ENCODE measurements around the gene MGLL. TPM values are rescaled to one million over a fixed set of nuclear protein-coding genes. Genes with fewer than 3 reads are reported as not detected.

Gene MGLL
- total and polyA plus RNA-seq, 9 of the 15 experiments (the other 6 are each of a cell fraction or from before 2014, with no cell fraction given) = 0.12 to 0.32 (median 0.18) TPM; not detected in 6

GRCh38 chr3:127720985-127721935, 101.1 kb downstream of the MGLL start:
- no peaks in the 10 kb centered on the region for H3K9me3 ChIP-seq (replicated peaks; ENCODE audit: control insufficient read depth, insufficient read depth, low read depth, low read length)
- H3K27ac ChIP-seq (ENCODE audit: extremely low read depth, low read depth, low read length) = no peak overlapping the region
- H4K20me1 ChIP-seq (replicated peaks; ENCODE audit: control insufficient read depth, insufficient read depth, low read length) = no peaks in the 10 kb centered on the region
- in situ Hi-C loops (cut with MboI) = no loop called here
- FAIRE-seq (no peak), DNase-seq (ENCODE audit: extremely low read depth in 1 of 4, low spot score in 3 of 4) (no peak), ATAC-seq (no peak)
- CTCF ChIA-PET (ENCODE audit: low intra/inter-chr PET ratio) = no interaction called here
- no peak overlapping the region for H2AFZ ChIP-seq (ENCODE audit: low read depth, low read length)
- no peaks in the 10 kb centered on the region for H3K9me1 ChIP-seq (ENCODE audit: control insufficient read depth, insufficient read depth, low read length)
- 19% methylated on average over 16 of the region's 17 CpGs for WGBS (ENCODE audit: insufficient coverage, low coverage, missing lambda C conversion rate)
- intact Hi-C loops (cut with micrococcal nuclease) = no loop called here
- no peak overlapping the region for H3K9ac ChIP-seq (ENCODE audit: insufficient read depth in 1 of 2, low read depth in 2 of 2, low read length in 2 of 2)
- POLR2A ChIA-PET = interaction anchor here (0.6 to 0.8 kb wide), 2 partner anchors 12 to 115 kb away, joined by 3 to 4 read pairs; no protein-coding TSS in a partner anchor
- no peaks in the 10 kb centered on the region for H3K36me3 ChIP-seq (ENCODE audit: control insufficient read depth, insufficient read depth, low read length)
- H3K4me2 ChIP-seq (ENCODE audit: insufficient read depth, low read length) = no peak overlapping the region
- H3K27me3 ChIP-seq (ENCODE audit: control insufficient read depth in 2 of 2, insufficient read depth in 2 of 2, low read length in 2 of 2) = peaks cover 26 to 59% of the 10 kb centered on the region in 2 experiments
- no peaks in the 10 kb centered on the region for H3K4me1 ChIP-seq (replicated peaks in 1 of 2; ENCODE audit: control insufficient read depth in 2 of 2, insufficient read depth in 2 of 2, low read length in 2 of 2)
- no peak overlapping the region for H3K4me3 ChIP-seq
- BruUV-seq (replicated peaks) = no TSS peak
- H3K79me2 ChIP-seq (ENCODE audit: control insufficient read depth, insufficient read depth, low read length) = no peaks in the 10 kb centered on the region
- TF ChIP-seq ZHX1 (conservative IDR thresholded peaks at IDR 0.05; ENCODE audit: low read length) (no peak), ESRRA (IDR thresholded peaks at IDR 0.05; ENCODE audit: borderline replicate concordance, low read depth) (no peak), GATAD2A (IDR thresholded peaks at IDR 0.05) (no peak), TEAD2 (tag; IDR thresholded peaks at IDR 0.05) (no peak), HOXB6 (CRISPR knock-in tag; IDR thresholded peaks at IDR 0.05; ENCODE audit: borderline replicate concordance) (no peak), ATF3 (IDR thresholded peaks at IDR 0.05) (no peak), ATF3 (CRISPR knock-in tag; conservative IDR thresholded peaks at IDR 0.05) (no peak), NFXL1 (CRISPR knock-in tag; IDR thresholded peaks at IDR 0.05) (no peak)
- TF ChIP-seq, protein P1, sequence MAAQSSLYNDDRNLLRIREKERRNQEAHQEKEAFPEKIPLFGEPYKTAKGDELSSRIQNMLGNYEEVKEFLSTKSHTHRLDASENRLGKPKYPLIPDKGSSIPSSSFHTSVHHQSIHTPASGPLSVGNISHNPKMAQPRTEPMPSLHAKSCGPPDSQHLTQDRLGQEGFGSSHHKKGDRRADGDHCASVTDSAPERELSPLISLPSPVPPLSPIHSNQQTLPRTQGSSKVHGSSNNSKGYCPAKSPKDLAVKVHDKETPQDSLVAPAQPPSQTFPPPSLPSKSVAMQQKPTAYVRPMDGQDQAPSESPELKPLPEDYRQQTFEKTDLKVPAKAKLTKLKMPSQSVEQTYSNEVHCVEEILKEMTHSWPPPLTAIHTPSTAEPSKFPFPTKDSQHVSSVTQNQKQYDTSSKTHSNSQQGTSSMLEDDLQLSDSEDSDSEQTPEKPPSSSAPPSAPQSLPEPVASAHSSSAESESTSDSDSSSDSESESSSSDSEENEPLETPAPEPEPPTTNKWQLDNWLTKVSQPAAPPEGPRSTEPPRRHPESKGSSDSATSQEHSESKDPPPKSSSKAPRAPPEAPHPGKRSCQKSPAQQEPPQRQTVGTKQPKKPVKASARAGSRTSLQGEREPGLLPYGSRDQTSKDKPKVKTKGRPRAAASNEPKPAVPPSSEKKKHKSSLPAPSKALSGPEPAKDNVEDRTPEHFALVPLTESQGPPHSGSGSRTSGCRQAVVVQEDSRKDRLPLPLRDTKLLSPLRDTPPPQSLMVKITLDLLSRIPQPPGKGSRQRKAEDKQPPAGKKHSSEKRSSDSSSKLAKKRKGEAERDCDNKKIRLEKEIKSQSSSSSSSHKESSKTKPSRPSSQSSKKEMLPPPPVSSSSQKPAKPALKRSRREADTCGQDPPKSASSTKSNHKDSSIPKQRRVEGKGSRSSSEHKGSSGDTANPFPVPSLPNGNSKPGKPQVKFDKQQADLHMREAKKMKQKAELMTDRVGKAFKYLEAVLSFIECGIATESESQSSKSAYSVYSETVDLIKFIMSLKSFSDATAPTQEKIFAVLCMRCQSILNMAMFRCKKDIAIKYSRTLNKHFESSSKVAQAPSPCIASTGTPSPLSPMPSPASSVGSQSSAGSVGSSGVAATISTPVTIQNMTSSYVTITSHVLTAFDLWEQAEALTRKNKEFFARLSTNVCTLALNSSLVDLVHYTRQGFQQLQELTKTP (IDR thresholded peaks at IDR 0.05; ENCODE audit: low read depth in 1 of 2, partially characterized antibody in 2 of 2) = no peak
